GM20000 (cell line): ENCODE data around the gene SPRR4.

Experiments
- DNase-seq: peaks from one replicate; pipeline ENCODE4 v3.0.0; 2012; ENCODE audit warnings: low spot score
- CTCF ChIP-seq: IDR thresholded peaks from 2 replicates; pipeline ENCODE4 v1.5.1; 2012; ENCODE audit warnings: mild to moderate bottlenecking, control low read depth; ENCODE audit errors: extremely low read depth, missing control alignments

SPRR4 gene

GRCh38 chr1:152965853-152966252 lies 4.6 kb upstream of the SPRR4 start:
- no peak for DNase-seq
- no peak for TF ChIP-seq CTCF

- no peak for DNase-seq
- TF ChIP-seq CTCF, result no peak
Measured at GRCh38 chr1:152967201-152967600, 3.2 kb upstream of the SPRR4 start.

- peak; percentile 28 for DNase-seq
- no peak for TF ChIP-seq CTCF
Measured at GRCh38 chr1:152968248-152968647, 2.2 kb upstream of the SPRR4 start.

GRCh38 chr1:152969036-152969435 lies 1.4 kb upstream of the SPRR4 start:
- TF ChIP-seq CTCF, result no peak
- no peak for DNase-seq

- TF ChIP-seq CTCF, result no peak
- DNase-seq, result no peak
Measured at GRCh38 chr1:152972196-152972886, 1.9 kb downstream of the SPRR4 start.

GRCh38 chr1:152976688-152977087 lies 6.2 kb downstream of the SPRR4 start:
- no peak for DNase-seq
- no peak for TF ChIP-seq CTCF

- DNase-seq, result no peak
- no peak for TF ChIP-seq CTCF
Measured at GRCh38 chr1:152977614-152978013, 7.2 kb downstream of the SPRR4 start.
